Measurements from ENCODE around the gene CERS4. TPM values are rescaled to one million over a fixed set of nuclear protein-coding genes. Genes with fewer than 3 reads are reported as not detected.

Gene CERS4
- polyA plus RNA-seq, 1 donor from 2014 or later: 59.3 TPM

DNA sequence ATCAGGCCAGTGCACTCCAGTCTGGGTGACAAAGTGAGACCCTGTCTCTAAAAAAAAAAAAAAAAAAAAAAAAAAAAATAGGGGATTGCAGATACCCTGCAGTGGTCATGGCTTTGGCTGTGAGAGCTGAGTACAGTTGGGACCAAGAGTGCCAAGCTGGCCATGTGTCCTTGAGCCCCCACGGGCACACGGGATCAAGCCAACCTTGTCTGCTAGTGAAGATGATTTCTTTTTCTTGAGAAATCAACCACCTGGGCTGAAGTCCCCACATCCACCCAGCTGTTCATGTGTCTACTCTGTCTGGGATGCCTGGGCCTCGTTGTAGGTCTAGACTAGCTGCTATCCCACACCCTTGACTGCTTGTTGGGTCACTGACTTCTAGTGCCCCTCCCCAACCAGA lies 34.0 kb downstream of the CERS4 start:
- Histone ChIP-seq H3K4me2 (ENCODE audit: low read length) (no peak overlapping the region), H3K9me2 (ENCODE audit: insufficient read depth, low read length) (no peaks in the 10 kb centered on the region), H3F3A (ENCODE audit: insufficient read depth, low read length, poor library complexity, severe bottlenecking) (no peaks in the 10 kb centered on the region), H3K36me3 (ENCODE audit: insufficient read depth, low read length) (no peaks in the 10 kb centered on the region), H4K20me1 (ENCODE audit: insufficient read depth) (no peaks in the 10 kb centered on the region), H3K27ac (ENCODE audit: low read length) (no peak overlapping the region), H3K9me3 (ENCODE audit: low read length) (no peaks in the 10 kb centered on the region), H3K4me3 (ENCODE audit: low read length) (no peak overlapping the region), H3K79me2 (replicated peaks; ENCODE audit: insufficient read depth, low read length) (no peaks in the 10 kb centered on the region), H3K9ac (ENCODE audit: low read length) (no peak overlapping the region), H2AFZ (ENCODE audit: low read depth, low read length) (no peak overlapping the region), H3K27me3 (ENCODE audit: insufficient read depth, low read depth, low read length) (no peaks in the 10 kb centered on the region)
- TF ChIP-seq POLR2AphosphoS5 (IDR thresholded peaks at IDR 0.05) (no peak), EZH2 (IDR thresholded peaks at IDR 0.05; ENCODE audit: borderline replicate concordance, insufficient read depth, low read length, poor library complexity, severe bottlenecking) (no peak), SMC3 (conservative IDR thresholded peaks at IDR 0.05; ENCODE audit: poor library complexity) (no peak)

DNA sequence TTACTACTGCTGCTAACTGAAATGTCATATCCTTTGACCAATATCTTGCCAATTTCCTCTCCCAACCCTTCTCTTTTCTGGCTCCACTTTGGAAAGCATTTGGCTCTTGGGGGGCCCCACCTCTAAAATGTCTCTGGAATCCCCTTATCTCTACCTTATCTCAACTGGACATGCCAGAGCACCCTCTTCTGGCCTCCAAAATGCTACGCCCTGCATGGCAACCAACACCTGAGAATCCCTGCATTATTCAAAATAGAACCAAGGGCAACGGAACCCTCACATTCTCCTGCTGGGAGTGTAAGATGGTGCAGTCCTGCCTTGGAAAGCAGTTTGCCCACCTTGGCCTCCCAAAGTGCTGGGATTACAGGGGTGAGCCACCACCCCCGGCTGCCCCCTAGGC lies 35.3 kb downstream of the CERS4 start:
- Histone ChIP-seq H3K36me3 (ENCODE audit: insufficient read depth, low read length) (no peaks in the 10 kb centered on the region), H3K27ac (ENCODE audit: low read length) (no peak overlapping the region)

More for the DNA sequence above, 35.3 kb downstream of the CERS4 start:
- Histone ChIP-seq H3K4me3 (ENCODE audit: low read length) (no peak overlapping the region), H3K9me3 (ENCODE audit: low read length) (no peaks in the 10 kb centered on the region), H3K27me3 (ENCODE audit: insufficient read depth, low read depth, low read length) (no peaks in the 10 kb centered on the region), H3F3A (ENCODE audit: insufficient read depth, low read length, poor library complexity, severe bottlenecking) (no peaks in the 10 kb centered on the region), H3K4me2 (ENCODE audit: low read length) (no peak overlapping the region), H3K9me2 (ENCODE audit: insufficient read depth, low read length) (no peaks in the 10 kb centered on the region), H3K79me2 (replicated peaks; ENCODE audit: insufficient read depth, low read length) (no peaks in the 10 kb centered on the region), H3K9ac (ENCODE audit: low read length) (no peak overlapping the region), H2AFZ (ENCODE audit: low read depth, low read length) (no peak overlapping the region), H4K20me1 (ENCODE audit: insufficient read depth) (no peaks in the 10 kb centered on the region)
- no peak for TF ChIP-seq SMC3 (conservative IDR thresholded peaks at IDR 0.05; ENCODE audit: poor library complexity)
- no peak for TF ChIP-seq MXI1 (conservative IDR thresholded peaks at IDR 0.05; ENCODE audit: poor library complexity, severe bottlenecking)
- no peak for TF ChIP-seq EZH2 (IDR thresholded peaks at IDR 0.05; ENCODE audit: borderline replicate concordance, insufficient read depth, low read length, poor library complexity, severe bottlenecking)
- TF ChIP-seq RAD21 (conservative IDR thresholded peaks at IDR 0.05): no peak
- TF ChIP-seq, protein P1, sequence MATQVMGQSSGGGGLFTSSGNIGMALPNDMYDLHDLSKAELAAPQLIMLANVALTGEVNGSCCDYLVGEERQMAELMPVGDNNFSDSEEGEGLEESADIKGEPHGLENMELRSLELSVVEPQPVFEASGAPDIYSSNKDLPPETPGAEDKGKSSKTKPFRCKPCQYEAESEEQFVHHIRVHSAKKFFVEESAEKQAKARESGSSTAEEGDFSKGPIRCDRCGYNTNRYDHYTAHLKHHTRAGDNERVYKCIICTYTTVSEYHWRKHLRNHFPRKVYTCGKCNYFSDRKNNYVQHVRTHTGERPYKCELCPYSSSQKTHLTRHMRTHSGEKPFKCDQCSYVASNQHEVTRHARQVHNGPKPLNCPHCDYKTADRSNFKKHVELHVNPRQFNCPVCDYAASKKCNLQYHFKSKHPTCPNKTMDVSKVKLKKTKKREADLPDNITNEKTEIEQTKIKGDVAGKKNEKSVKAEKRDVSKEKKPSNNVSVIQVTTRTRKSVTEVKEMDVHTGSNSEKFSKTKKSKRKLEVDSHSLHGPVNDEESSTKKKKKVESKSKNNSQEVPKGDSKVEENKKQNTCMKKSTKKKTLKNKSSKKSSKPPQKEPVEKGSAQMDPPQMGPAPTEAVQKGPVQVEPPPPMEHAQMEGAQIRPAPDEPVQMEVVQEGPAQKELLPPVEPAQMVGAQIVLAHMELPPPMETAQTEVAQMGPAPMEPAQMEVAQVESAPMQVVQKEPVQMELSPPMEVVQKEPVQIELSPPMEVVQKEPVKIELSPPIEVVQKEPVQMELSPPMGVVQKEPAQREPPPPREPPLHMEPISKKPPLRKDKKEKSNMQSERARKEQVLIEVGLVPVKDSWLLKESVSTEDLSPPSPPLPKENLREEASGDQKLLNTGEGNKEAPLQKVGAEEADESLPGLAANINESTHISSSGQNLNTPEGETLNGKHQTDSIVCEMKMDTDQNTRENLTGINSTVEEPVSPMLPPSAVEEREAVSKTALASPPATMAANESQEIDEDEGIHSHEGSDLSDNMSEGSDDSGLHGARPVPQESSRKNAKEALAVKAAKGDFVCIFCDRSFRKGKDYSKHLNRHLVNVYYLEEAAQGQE (IDR thresholded peaks at IDR 0.05; ENCODE audit: borderline replicate concordance): no peak
- no peak for TF ChIP-seq POLR2AphosphoS5 (IDR thresholded peaks at IDR 0.05)
- TF ChIP-seq, protein P2, sequence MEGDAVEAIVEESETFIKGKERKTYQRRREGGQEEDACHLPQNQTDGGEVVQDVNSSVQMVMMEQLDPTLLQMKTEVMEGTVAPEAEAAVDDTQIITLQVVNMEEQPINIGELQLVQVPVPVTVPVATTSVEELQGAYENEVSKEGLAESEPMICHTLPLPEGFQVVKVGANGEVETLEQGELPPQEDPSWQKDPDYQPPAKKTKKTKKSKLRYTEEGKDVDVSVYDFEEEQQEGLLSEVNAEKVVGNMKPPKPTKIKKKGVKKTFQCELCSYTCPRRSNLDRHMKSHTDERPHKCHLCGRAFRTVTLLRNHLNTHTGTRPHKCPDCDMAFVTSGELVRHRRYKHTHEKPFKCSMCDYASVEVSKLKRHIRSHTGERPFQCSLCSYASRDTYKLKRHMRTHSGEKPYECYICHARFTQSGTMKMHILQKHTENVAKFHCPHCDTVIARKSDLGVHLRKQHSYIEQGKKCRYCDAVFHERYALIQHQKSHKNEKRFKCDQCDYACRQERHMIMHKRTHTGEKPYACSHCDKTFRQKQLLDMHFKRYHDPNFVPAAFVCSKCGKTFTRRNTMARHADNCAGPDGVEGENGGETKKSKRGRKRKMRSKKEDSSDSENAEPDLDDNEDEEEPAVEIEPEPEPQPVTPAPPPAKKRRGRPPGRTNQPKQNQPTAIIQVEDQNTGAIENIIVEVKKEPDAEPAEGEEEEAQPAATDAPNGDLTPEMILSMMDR (IDR thresholded peaks at IDR 0.05; ENCODE audit: poor library complexity, severe bottlenecking): no peak
- no peak for TF ChIP-seq TAF1 (IDR thresholded peaks at IDR 0.05; ENCODE audit: low read depth)
- TF ChIP-seq EP300 (conservative IDR thresholded peaks at IDR 0.05; ENCODE audit: poor library complexity, severe bottlenecking): no peak

Data from neural cell (in vitro differentiated cells).